Skeletal muscle cell (primary cell): ENCODE results near the gene TXN2.
"Not testable (repeated sequence)": the region's sequence is repeated elsewhere in the genome, so short reads cannot be mapped to it uniquely, and the experiment has no call there.

Experiments used
- DNase-seq: peaks from one replicate; pipeline ENCODE4 v3.0.0-alpha.2; 2010; ENCODE audit warnings: low read depth
- H3K4me3 ChIP-seq: 2 replicates; pipeline ENCODE4 v1.5.1; 2011; ENCODE audit warnings: low read depth, mild to moderate bottlenecking, control low read depth, low read length, moderate library complexity

Gene TXN2

GRCh38 chr22:36435516-36436415 is 45.7 kb downstream of the TXN2 start:
- no peak for DNase-seq
- H3K4me3 ChIP-seq = no peak overlapping the region

GRCh38 chr22:36433318-36434231 is 47.9 kb downstream of the TXN2 start:
- no peak overlapping the region for H3K4me3 ChIP-seq
- no peak for DNase-seq

DNA sequence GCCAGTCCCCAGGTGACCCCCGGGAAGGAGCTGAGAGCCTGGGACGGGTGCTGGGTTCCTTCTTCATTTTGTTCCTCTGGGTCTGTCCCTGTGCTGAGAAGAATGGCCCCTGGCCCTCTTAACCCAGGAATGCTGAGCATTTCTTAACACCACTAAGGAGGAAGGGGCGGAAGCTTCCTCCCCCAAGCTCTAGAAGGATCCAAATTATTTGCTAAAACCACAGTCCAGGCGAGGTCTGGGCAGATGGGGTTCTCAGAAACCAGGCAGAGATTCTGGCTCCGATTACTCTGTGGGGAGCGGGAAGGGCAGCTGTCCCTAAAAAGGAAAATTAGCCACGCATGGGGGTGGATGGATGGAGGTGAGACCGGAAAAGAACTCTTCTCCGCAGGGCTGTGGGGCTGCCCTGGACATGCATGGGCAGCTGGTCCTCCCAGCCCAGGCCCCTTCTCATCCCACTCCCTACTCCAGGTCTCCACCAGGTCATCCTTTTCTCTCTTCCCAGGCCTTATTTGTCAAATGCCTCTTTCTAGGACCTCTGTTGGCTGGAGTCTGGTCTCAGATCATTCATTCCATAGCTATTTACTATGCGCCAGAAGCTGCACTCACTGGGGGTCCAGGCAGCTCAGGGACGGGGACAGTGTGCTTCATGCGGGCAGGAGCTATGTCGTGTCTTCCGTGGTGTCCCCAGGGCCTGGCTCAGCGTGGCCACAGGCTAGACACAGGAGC is 48.7 kb downstream of the TXN2 start:
- DNase-seq = no peak
- H3K4me3 ChIP-seq = no peak overlapping the region

DNA sequence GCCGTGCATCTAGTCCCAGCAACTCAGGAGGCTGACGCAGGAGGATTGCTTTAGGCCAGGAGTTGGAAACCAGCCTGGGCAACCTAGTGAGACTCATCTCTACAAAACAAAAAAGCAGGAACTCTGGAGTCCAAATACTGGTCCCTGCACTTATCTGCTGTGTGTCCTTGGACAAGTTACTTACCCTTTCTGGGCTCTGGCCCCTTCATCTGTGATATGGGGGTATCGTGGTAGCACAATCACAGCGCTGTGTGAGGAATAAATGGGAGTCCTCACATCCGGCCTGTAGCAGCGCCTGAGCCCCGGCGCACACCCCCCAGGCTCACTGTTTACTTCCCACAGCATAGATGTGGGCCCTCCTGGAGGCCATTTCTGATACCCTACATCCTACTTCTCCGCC is 49.5 kb downstream of the TXN2 start:
- H3K4me3 ChIP-seq = no peak overlapping the region
- DNase-seq = no peak

GRCh38 chr22:36430863-36431262 is 50.6 kb downstream of the TXN2 start:
- DNase-seq = no peak
- H3K4me3 ChIP-seq = no peak overlapping the region

DNA sequence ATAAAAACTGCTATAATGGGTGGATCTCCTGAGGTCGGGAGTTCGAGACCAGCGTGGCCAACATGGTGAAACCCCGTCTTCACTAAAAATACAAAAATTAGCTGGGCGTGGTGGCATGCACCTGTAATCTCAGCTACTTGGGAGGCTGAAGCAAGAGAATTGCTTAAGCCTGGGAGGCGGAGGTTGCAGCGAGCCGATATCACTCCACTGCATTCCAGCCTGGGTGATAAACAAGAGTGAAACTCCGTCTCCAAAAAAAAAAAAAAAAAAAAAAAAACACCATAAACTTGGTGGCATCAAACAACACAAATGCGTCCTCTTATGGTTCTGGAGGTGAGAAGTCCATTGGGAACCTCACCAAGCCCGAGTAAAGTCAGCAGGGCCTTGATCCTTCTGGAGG is 53.5 kb downstream of the TXN2 start:
- H3K4me3 ChIP-seq, DNase-seq: not testable (repeated sequence)

- no peak for DNase-seq
- no peak overlapping the region for H3K4me3 ChIP-seq
These were observed 55.4 kb downstream of the TXN2 start for GRCh38 chr22:36425977-36426523.

- DNase-seq = no peak
These were observed 56.4 kb downstream of the TXN2 start for GRCh38 chr22:36424901-36425579.

GRCh38 chr22:36424466-36424865 is 57.0 kb downstream of the TXN2 start:
- H3K4me3 ChIP-seq, DNase-seq: not testable (repeated sequence)

More at GRCh38 chr22:36424901-36425579, 56.4 kb downstream of the TXN2 start:
- H3K4me3 ChIP-seq = no peak overlapping the region

GRCh38 chr22:36423461-36424404 is 57.7 kb downstream of the TXN2 start:
- no peak for DNase-seq
- no peak overlapping the region for H3K4me3 ChIP-seq

GRCh38 chr22:36422287-36423014 is 59.0 kb downstream of the TXN2 start:
- no peak for DNase-seq
- H3K4me3 ChIP-seq = no peak overlapping the region

GRCh38 chr22:36419912-36420882 is 61.2 kb downstream of the TXN2 start:
- no peak for DNase-seq
- no peak overlapping the region for H3K4me3 ChIP-seq

DNA sequence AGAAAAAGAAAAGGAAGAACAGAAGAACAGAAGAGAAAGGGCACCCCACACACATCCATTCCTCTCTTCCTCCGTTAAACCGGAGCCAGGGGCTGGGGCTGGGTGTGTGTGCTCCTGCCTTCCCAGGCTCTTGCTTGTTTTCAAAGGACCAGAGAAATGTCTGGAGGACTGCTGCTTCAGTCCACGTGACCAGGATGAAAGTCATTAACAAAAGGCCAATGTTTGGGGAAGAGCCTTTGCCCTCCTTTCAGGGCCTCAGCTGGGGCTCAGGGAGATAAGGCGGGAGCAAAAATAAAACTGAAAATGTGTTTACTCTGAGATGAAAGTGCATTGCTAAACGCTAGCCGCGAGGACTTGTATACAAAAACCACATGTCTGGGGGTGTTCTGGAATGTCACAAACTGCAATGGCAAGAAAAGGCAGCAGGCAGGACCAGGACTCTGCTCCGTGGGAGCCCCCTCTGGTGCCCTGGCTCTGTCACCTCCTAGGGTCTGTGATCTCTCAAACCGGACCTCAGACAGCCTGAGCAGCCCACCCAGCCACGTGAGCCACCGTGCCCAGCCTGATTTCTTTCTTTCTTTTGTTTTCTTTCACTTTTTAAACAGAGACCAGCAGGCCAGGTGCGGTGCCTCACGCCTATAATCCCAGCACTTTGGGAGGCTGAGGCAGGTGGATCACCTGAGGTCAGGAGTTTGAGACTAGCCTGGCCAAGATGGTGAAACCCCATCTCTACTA is 62.1 kb downstream of the TXN2 start:
- DNase-seq = no peak
- no peak overlapping the region for H3K4me3 ChIP-seq

GRCh38 chr22:36417281-36417686 is 64.2 kb downstream of the TXN2 start:
- DNase-seq = no peak

More at GRCh38 chr22:36417281-36417686, 64.2 kb downstream of the TXN2 start:
- no peak overlapping the region for H3K4me3 ChIP-seq
